Measurements from ENCODE around the gene PPP1R14B. TPM values are rescaled to one million over a fixed set of nuclear protein-coding genes. Genes with fewer than 3 reads are reported as not detected.

PPP1R14B gene
- polyA plus RNA-seq, 3 donors = 11.7 to 40.7 (median 34.2) TPM

DNA sequence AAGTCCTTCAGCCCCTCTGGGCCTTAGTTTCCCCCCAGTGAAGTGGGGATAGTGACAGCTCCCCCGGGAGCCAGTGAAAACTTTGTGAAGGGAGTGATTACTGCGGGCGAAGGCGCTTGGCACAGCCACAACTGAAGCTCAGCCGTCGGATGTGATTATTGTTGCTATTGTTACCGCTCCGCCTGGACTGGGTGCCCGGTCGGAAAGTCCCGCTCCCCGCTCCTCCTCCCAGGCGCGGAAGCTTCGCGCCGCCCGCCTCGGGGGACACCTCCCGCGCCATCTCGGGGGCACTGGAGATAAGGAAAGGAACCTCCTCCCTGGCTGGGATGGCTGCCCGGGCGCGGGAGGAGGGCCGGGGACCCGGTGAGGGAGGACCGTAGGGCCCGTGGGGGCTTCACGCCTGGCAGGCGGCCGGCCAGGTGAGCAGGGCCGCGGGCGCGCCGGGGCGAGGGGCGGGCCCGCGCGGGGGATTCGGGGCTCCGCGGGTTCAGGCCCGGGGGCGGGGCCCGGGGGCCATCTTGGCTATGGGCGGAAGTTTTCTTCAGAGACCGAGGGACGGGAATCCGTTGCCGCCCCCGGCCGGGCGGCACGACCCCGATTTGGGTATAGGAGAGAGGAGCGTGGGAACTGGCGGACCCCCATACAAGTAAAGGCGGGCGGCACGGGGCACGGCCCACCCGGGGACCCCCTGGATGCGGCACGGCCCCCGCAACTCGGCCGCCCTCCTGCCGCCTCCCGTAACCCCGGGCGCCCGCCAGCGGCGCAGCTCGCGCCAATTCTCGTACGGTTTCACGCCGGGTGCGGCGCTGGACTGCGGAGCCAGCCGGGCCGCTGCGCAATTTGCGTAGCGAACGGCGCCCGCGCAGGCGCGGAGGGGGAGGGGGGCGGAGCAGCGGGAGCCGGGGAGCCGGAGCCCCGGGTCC lies 38.5 kb upstream of the PPP1R14B start, which contains the start of gene GPR137:
Gene GPR137 (plus strand): TSS at position 887 of the 923 bp plus-strand sequence. CDS start 677 bp downstream, outside the sequence.
- WGBS (ENCODE audit: insufficient coverage) = under 1% methylated on average over 90 of the region's 102 CpGs
- Histone ChIP-seq H3K4me2 (replicated peaks; ENCODE audit: extremely low read depth, low read length, poor library complexity, severe bottlenecking) (peak within 1 kb of the TSS; percentile 81), H3K79me2 (ENCODE audit: insufficient read depth, low read length) (peaks cover 5% of the 10 kb centered on the region), H2AFZ (ENCODE audit: insufficient read depth, low read depth, low read length, poor library complexity, severe bottlenecking) (peak within 1 kb of the TSS; percentile 84), H4K20me1 (ENCODE audit: insufficient read depth, low read length) (no peaks in the 10 kb centered on the region), H3K4me3 (replicated peaks in 1 of 3; ENCODE audit: low read depth in 2 of 3, low read length in 3 of 3) (peak within 1 kb of the TSS; percentile 74 to 98 (median 81)), H3K9me3 (replicated peaks in 1 of 2; ENCODE audit: control insufficient read depth in 1 of 2, insufficient read depth in 1 of 2, low read length in 2 of 2) (no peaks in the 10 kb centered on the region), H3K9ac (ENCODE audit: insufficient read depth, low read length, poor library complexity, severe bottlenecking) (peak within 1 kb of the TSS; percentile 79), H3K36me3 (replicated peaks in 1 of 2; ENCODE audit: control insufficient read depth in 1 of 2, insufficient read depth in 2 of 2, low read length in 2 of 2) (no peaks in the 10 kb centered on the region), H3K4me1 (ENCODE audit: control insufficient read depth in 1 of 2, insufficient read depth in 2 of 2, low read length in 2 of 2) (peaks cover 20 to 24% of the 10 kb centered on the region in 2 donors), H3K27me3 (ENCODE audit: control insufficient read depth in 2 of 2, insufficient read depth in 2 of 2, low read length in 2 of 2) (peaks cover 1 to 5% of the 10 kb centered on the region in 2 donors), H3K27ac (ENCODE audit: low read depth in 1 of 2, low read length in 2 of 2) (peak within 1 kb of the TSS; percentile 91 to 100)
- Mint-ChIP-seq H3K36me3 (peaks cover 15 to 17% of the 10 kb centered on the region in 2 donors), H3K4me1 (peaks cover 24% of the 10 kb centered on the region), H3K4me3 (peak within 1 kb of the TSS; percentile 86 to 90), H3K9me3 (no peaks in the 10 kb centered on the region), H3K27me3 (ENCODE audit: low read depth in 3 of 3) (peaks cover 9 to 20% (median 9%) of the 10 kb centered on the region in 3 donors), H3K27ac (peak within 1 kb of the TSS; percentile 92 to 98 (median 96))
- peak; percentile 80 to 83 (median 81) for DNase-seq
- TF ChIP-seq, protein P1, sequence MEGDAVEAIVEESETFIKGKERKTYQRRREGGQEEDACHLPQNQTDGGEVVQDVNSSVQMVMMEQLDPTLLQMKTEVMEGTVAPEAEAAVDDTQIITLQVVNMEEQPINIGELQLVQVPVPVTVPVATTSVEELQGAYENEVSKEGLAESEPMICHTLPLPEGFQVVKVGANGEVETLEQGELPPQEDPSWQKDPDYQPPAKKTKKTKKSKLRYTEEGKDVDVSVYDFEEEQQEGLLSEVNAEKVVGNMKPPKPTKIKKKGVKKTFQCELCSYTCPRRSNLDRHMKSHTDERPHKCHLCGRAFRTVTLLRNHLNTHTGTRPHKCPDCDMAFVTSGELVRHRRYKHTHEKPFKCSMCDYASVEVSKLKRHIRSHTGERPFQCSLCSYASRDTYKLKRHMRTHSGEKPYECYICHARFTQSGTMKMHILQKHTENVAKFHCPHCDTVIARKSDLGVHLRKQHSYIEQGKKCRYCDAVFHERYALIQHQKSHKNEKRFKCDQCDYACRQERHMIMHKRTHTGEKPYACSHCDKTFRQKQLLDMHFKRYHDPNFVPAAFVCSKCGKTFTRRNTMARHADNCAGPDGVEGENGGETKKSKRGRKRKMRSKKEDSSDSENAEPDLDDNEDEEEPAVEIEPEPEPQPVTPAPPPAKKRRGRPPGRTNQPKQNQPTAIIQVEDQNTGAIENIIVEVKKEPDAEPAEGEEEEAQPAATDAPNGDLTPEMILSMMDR (IDR thresholded peaks at IDR 0.05) = no peak
- intact Hi-C loops (cut with micrococcal nuclease) = loop anchor here (1.0 to 5.0 kb wide), 4 partner anchors 14 to 33 kb away; partner anchors contain the start of genes CATSPERZ (in 1 of the 2) and PLCB3 (in 1 of the 2)
